ENCODE data around the gene SLC25A51. TPM values are rescaled to one million over a fixed set of nuclear protein-coding genes. Genes with fewer than 3 reads are reported as not detected.

SLC25A51 gene
- total and polyA plus RNA-seq, 2 experiments from 2014 or later, result 5.3 to 22.0 TPM

- H3K27me3 Mint-ChIP-seq (ENCODE audit: insufficient read depth, low read depth, poor library complexity), result no peaks in the 10 kb centered on the region
- no peak overlapping the region for H3K4me2 ChIP-seq
- H3K4me3 ChIP-seq, result no peak overlapping the region
- H3F3A ChIP-seq (replicated peaks; ENCODE audit: low read depth), result no peaks in the 10 kb centered on the region
- H2AFZ ChIP-seq, result no peak overlapping the region
- no peaks in the 10 kb centered on the region for H3K4me1 Mint-ChIP-seq
- no peaks in the 10 kb centered on the region for H3K27me3 ChIP-seq (ENCODE audit: insufficient read depth)
- DNase-seq (ENCODE audit: low spot score), result no peak
- no peaks in the 10 kb centered on the region; the same call in 1 of the 2 replicates for H4K20me1 ChIP-seq (replicated peaks; ENCODE audit: insufficient read depth)
- no peaks in the 10 kb centered on the region; the same call in 1 of the 2 replicates for H3K36me3 ChIP-seq (ENCODE audit: insufficient read depth)
- no peaks in the 10 kb centered on the region for H3K9me3 Mint-ChIP-seq
- no peaks in the 10 kb centered on the region for H3K9me2 ChIP-seq (ENCODE audit: insufficient read depth)
- TF ChIP-seq CTCF (conservative IDR thresholded peaks at IDR 0.05; ENCODE audit: low read depth in 2 of 2) (no peak), NANOG (IDR thresholded peaks at IDR 0.05; ENCODE audit: borderline replicate concordance) (no peak), EZH2phosphoT487 (IDR thresholded peaks at IDR 0.05; ENCODE audit: unreplicated experiment) (no peak), STAT1 (IDR thresholded peaks at IDR 0.05; ENCODE audit: unreplicated experiment) (no peak), ETS1 (IDR thresholded peaks at IDR 0.05) (no peak), REST (IDR thresholded peaks at IDR 0.05; ENCODE audit: unreplicated experiment) (no peak), ZNF462 (CRISPR knock-in tag; IDR thresholded peaks at IDR 0.05) (no peak), CREB1 (CRISPR knock-in tag; IDR thresholded peaks at IDR 0.05; ENCODE audit: low read depth) (no peak), JUNB (IDR thresholded peaks at IDR 0.05; ENCODE audit: unreplicated experiment) (no peak), POLR2AphosphoS5 (IDR thresholded peaks at IDR 0.05; ENCODE audit: low read depth) (no peak), ZNF114 (CRISPR knock-in tag; IDR thresholded peaks at IDR 0.05) (no peak), ZNF331 (CRISPR knock-in tag; IDR thresholded peaks at IDR 0.05; ENCODE audit: low read depth) (no peak)
- H3K36me3 Mint-ChIP-seq (ENCODE audit: low read depth), result no peaks in the 10 kb centered on the region
- no peak for ATAC-seq
- no peaks in the 10 kb centered on the region for H3K79me2 ChIP-seq (replicated peaks; ENCODE audit: insufficient read depth)
- no peak overlapping the region for H3K4me3 Mint-ChIP-seq
- no peak overlapping the region for H3K27ac Mint-ChIP-seq
- no peaks in the 10 kb centered on the region for H3K4me1 ChIP-seq (ENCODE audit: insufficient read depth)
- H3K27ac ChIP-seq (ENCODE audit: low read depth), result no peak overlapping the region
Measured at GRCh38 chr9:37839496-37840461, 64.1 kb downstream of the SLC25A51 start.

Data from GM23338 (cell line).